ENCODE data around the gene ZBTB46.

ZBTB46 gene

DNA sequence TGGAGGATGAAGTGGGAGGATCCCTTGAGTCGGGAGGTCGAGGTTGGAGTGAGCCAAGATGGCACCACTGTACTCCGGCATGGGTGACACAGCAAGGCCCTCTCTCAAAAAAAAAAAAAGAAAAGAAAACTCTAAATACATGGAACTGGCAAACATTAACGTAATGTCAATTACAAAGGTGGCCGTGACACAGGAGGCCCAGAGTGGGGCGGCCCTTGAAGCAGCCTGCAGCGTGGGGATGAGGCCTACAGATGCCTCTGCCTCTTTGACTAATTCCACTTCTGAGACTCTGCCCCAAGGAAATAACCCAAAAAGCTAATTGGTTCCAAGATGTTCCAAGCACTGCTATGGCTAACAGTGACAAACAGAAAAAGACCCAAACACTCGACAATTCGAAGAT, 21.2 kb downstream of the ZBTB46 start:
- no peak for TF ChIP-seq CTCF (IDR thresholded peaks at IDR 0.05; ENCODE audit: unreplicated experiment in 3 of 3)
- Mint-ChIP-seq H3K9me3 (no peaks in the 10 kb centered on the region), H3K36me3 (ENCODE audit: low read depth) (peaks cover 5% of the 10 kb centered on the region), H3K4me3 (no peak overlapping the region), H3K4me1 (no peaks in the 10 kb centered on the region), H3K27me3 (ENCODE audit: low read depth) (no peaks in the 10 kb centered on the region), H3K27ac (peak overlapping the region in 1 of 3 experiments; percentile 30)

DNA sequence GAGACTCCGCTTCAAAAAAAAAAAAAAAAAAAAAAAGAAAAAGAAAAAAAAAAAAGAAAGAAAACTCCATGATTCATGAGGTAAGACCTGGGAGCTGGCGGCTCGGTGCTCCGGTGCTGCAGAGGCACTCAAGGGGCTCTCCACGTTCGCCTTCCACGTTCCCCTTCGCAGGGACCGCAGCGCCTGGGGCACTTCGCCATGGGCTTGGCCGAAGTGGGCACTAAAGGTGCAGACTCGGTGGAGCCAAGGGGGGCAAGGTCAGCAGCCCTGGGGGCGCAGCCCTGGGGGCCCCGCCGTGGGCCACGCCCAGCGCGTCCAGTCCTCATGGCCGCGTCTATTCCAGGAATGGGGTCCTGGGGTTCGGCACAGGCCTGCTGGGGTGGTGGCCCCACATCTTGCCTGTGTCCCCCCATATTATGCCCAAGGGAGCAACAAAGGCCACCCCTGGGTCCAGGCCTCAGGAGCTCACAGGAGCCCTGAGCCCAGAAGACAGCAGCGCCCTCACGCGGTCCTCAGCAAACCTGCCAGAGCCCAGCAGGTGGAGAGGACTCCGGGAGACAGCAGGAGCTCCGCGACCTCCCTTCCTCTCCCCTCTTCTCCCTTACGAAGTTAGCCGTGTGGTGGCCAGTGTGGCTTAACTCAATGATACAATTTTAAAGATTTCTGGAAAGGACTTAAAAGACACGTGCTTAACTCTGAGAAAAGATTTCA, 21.9 kb downstream of the ZBTB46 start:
- Mint-ChIP-seq H3K4me3 (no peak overlapping the region), H3K36me3 (ENCODE audit: low read depth) (peaks cover 8% of the 10 kb centered on the region), H3K4me1 (no peaks in the 10 kb centered on the region), H3K27ac (no peak overlapping the region), H3K9me3 (no peaks in the 10 kb centered on the region), H3K27me3 (ENCODE audit: low read depth) (no peaks in the 10 kb centered on the region)
- TF ChIP-seq CTCF (IDR thresholded peaks at IDR 0.05; ENCODE audit: unreplicated experiment in 3 of 3) = no peak

GRCh38 chr20:63808145-63808724, 22.8 kb downstream of the ZBTB46 start:
- H3K4me3 Mint-ChIP-seq = no peak overlapping the region
- H3K9me3 Mint-ChIP-seq = no peaks in the 10 kb centered on the region
- no peak overlapping the region for H3K27ac Mint-ChIP-seq
- no peaks in the 10 kb centered on the region for H3K4me1 Mint-ChIP-seq
- no peaks in the 10 kb centered on the region for H3K27me3 Mint-ChIP-seq (ENCODE audit: low read depth)
- H3K36me3 Mint-ChIP-seq (ENCODE audit: low read depth) = peaks cover 17% of the 10 kb centered on the region
- no peak for TF ChIP-seq CTCF (IDR thresholded peaks at IDR 0.05; ENCODE audit: unreplicated experiment in 3 of 3)

GRCh38 chr20:63807654-63808053, 23.4 kb downstream of the ZBTB46 start:
- Mint-ChIP-seq H3K27me3 (ENCODE audit: low read depth) (no peaks in the 10 kb centered on the region), H3K36me3 (ENCODE audit: low read depth) (peaks cover 21% of the 10 kb centered on the region), H3K4me1 (no peaks in the 10 kb centered on the region), H3K27ac (no peak overlapping the region), H3K9me3 (no peaks in the 10 kb centered on the region), H3K4me3 (no peak overlapping the region)
- no peak for TF ChIP-seq CTCF (IDR thresholded peaks at IDR 0.05; ENCODE audit: unreplicated experiment in 3 of 3)

- no peak for TF ChIP-seq CTCF (IDR thresholded peaks at IDR 0.05; ENCODE audit: unreplicated experiment in 3 of 3)
- H3K4me3 Mint-ChIP-seq = no peak overlapping the region
- no peaks in the 10 kb centered on the region for H3K27me3 Mint-ChIP-seq (ENCODE audit: low read depth)
- H3K36me3 Mint-ChIP-seq (ENCODE audit: low read depth) = peaks cover 47% of the 10 kb centered on the region
- no peaks in the 10 kb centered on the region for H3K4me1 Mint-ChIP-seq
- H3K9me3 Mint-ChIP-seq = no peaks in the 10 kb centered on the region
- no peak overlapping the region for H3K27ac Mint-ChIP-seq
These were observed 26.8 kb downstream of the ZBTB46 start for GRCh38 chr20:63804308-63804636.

Measured in nephron (organoid).